HCT116 (cell line): ENCODE measurements around the gene ZNF79. TPM values are rescaled to one million over a fixed set of nuclear protein-coding genes. Genes with fewer than 3 reads are reported as not detected.
A peak's percentile ranks its signal among the peaks of the same experiment; 100 is the strongest.

ENCODE experiments used
- ATAC-seq: fragments of 200-7000 bp; cut with Tn5 transposase; 2 replicates; pipeline ENCODE4 v1.9.1; 2020; ENCODE audit warnings: mild to moderate bottlenecking, moderate library complexity
- BruUV-seq: library from RNA; stranded (reverse); fragments of 400-500 nt; replicated peaks from 2 replicates; lab custom pipeline; 2021; lab: Mats Ljungman, UMichigan
- CTCF ChIA-PET: fragments of 300-600 bp; sonication (Branson Sonifier 250); formaldehyde crosslinking; loops from one replicate; lab custom pipeline; 2021; ENCODE audit warnings: antibody characterized with exemption; lab: Charles Lee
- POLR2A ChIA-PET: fragments of 300-600, 350-600 bp; sonication (Branson Sonifier 250); formaldehyde crosslinking; loops from one replicate; lab custom pipeline; 2021; ENCODE audit warnings: antibody characterized with exemption; lab: Charles Lee
- RAD21 ChIA-PET, 2 experiments: fragments of 300-600 bp; sonication (Branson Sonifier 250); formaldehyde crosslinking; loops; one replicate each; lab custom pipeline; 2023; ENCODE audit warnings: low total read pairs in 2 of 2; ENCODE audit not compliant: uncharacterized antibody in 2 of 2, unreplicated experiment in 2 of 2, low non-redundant PET in 1 of 2; lab: Charles Lee
- DNase-seq: peaks from one replicate; pipeline ENCODE4 v3.0.0-alpha.2; 2010; ENCODE audit warnings: low read depth, low spot score
- H2AFZ ChIP-seq: fragments of 200-600 bp; shearing (Covaris generic), sonication (generic); 2 replicates; pipeline ENCODE4 v1.6.1; 2017; ENCODE audit warnings: low read depth, mixed run types, mixed read lengths, antibody characterized with exemption, low read length; ENCODE audit not compliant: poor library complexity, severe bottlenecking
- H3K27ac ChIP-seq: 2 replicates; pipeline ENCODE4 v1.5.1; 2012; ENCODE audit warnings: low read depth, low read length
- H3K27me3 ChIP-seq: fragments of 200-600 bp; sonication (generic); 2 replicates; pipeline ENCODE4 v1.6.1; 2016; ENCODE audit warnings: mixed run types, low read length, mixed read lengths; ENCODE audit not compliant: insufficient read depth
- H3K36me3 ChIP-seq, 2 experiments: fragments of 200-500 bp in 1 of 2; fragments of 200-600 bp in 1 of 2; sonication (Bioruptor generic) in 1 of 2; sonication (generic) in 1 of 2; 2 replicates each; pipeline versions ENCODE4 v1.5.1 to v1.6.1; 2014 to 2016; ENCODE audit warnings: low read length in 2 of 2, inconsistent platforms in 1 of 2, mixed read lengths in 1 of 2, mixed run types in 1 of 2; ENCODE audit not compliant: insufficient read depth in 2 of 2, control insufficient read depth in 1 of 2
- H3K4me1 ChIP-seq, 2 experiments: fragments of 200-600 bp in 1 of 2; sonication (generic) in 1 of 2; 2 replicates each; pipeline versions ENCODE4 v1.5.1 to v1.6.1; 2012 to 2017; ENCODE audit warnings: low read length in 2 of 2, inconsistent platforms in 1 of 2, mild to moderate bottlenecking in 1 of 2, mixed read lengths in 1 of 2, mixed run types in 1 of 2, moderate library complexity in 1 of 2; ENCODE audit not compliant: insufficient read depth in 2 of 2, control insufficient read depth in 1 of 2
- H3K4me2 ChIP-seq: fragments of 200-600 bp; sonication (generic); 2 replicates; pipeline ENCODE4 v1.6.1; 2017; ENCODE audit warnings: mixed run types, low read length, mixed read lengths
- H3K4me3 ChIP-seq, 2 experiments: fragments of 200-600 bp in 1 of 2; sonication (generic) in 1 of 2; replicated peaks in 1 of 2; 2 replicates each; pipeline ENCODE4 v1.5.1; 2011 to 2016; ENCODE audit warnings: low read length in 2 of 2, control low read depth in 1 of 2, low read depth in 1 of 2, mild to moderate bottlenecking in 1 of 2, mixed read lengths in 1 of 2, mixed run types in 1 of 2
- H3K79me2 ChIP-seq: fragments of 200-600 bp; sonication (generic); 2 replicates; pipeline ENCODE4 v1.6.1; 2017; ENCODE audit warnings: mild to moderate bottlenecking, mixed run types, low read length, moderate library complexity, mixed read lengths; ENCODE audit not compliant: insufficient read depth
- H3K9ac ChIP-seq: fragments of 200-600 bp; sonication (generic); 2 replicates; pipeline ENCODE4 v1.6.1; 2016; ENCODE audit warnings: low read length, mixed read lengths
- H3K9me2 ChIP-seq: fragments of 200-600 bp; sonication (generic), shearing (Covaris generic); 2 replicates; pipeline ENCODE4 v1.6.1; 2017; ENCODE audit warnings: mixed run types, mild to moderate bottlenecking, moderate library complexity; ENCODE audit not compliant: insufficient read depth
- H3K9me3 ChIP-seq, 2 experiments: fragments of 200-500 bp in 1 of 2; fragments of 200-600 bp in 1 of 2; sonication (Bioruptor generic) in 1 of 2; sonication (generic) in 1 of 2; 2 replicates each; pipeline ENCODE4 v1.6.1; 2014 to 2017; ENCODE audit warnings: low read length in 2 of 2, mixed read lengths in 2 of 2, inconsistent platforms in 1 of 2, low read depth in 1 of 2, mild to moderate bottlenecking in 1 of 2, mixed run types in 1 of 2, moderate library complexity in 1 of 2; ENCODE audit not compliant: control insufficient read depth in 1 of 2, insufficient read depth in 1 of 2
- H4K20me1 ChIP-seq: fragments of 200-600 bp; sonication (generic), shearing (Covaris generic); 2 replicates; pipeline ENCODE4 v1.6.1; 2017; ENCODE audit warnings: mixed run types, mild to moderate bottlenecking, moderate library complexity; ENCODE audit not compliant: insufficient read depth
- CEBPB ChIP-seq: IDR thresholded peaks from 2 replicates; pipeline ENCODE4 v1.6.1; 2012; ENCODE audit warnings: low read depth
- EGR1 ChIP-seq: IDR thresholded peaks from 2 replicates; pipeline ENCODE4 v1.6.1; 2012; ENCODE audit warnings: low read depth
- ELF1 ChIP-seq: IDR thresholded peaks from 2 replicates; pipeline ENCODE4 v1.6.1; 2012; ENCODE audit warnings: low read depth, borderline replicate concordance
- JUND ChIP-seq: IDR thresholded peaks from 2 replicates; pipeline ENCODE4 v1.6.1; 2012
- POLR2A ChIP-seq: IDR thresholded peaks from 2 replicates; pipeline ENCODE4 v1.7.0; 2011; ENCODE audit warnings: borderline replicate concordance; ENCODE audit not compliant: insufficient read depth, insufficient read length; ENCODE audit errors: extremely low read depth
- REST ChIP-seq: IDR thresholded peaks from 2 replicates; pipeline ENCODE4 v1.6.1; 2012; ENCODE audit warnings: low read depth
- SRF ChIP-seq: IDR thresholded peaks from 2 replicates; pipeline ENCODE4 v1.6.1; 2012; ENCODE audit warnings: low read depth
- ZFX ChIP-seq: fragments of 450-650 bp; IDR thresholded peaks from 2 replicates; pipeline ENCODE4 v1.6.1; 2017
- intact Hi-C: fragments of 100-400 bp; cut with micrococcal nuclease; formaldehyde crosslinking; loops from 2 replicates; pipeline ENCODE4 v1.10.0; 2022
- total RNA-seq: library from RNA; stranded (reverse); gene quantifications from one replicate; pipeline ENCODE4 v1.2.1, GENCODE V29; 2021; ENCODE audit not compliant: unreplicated experiment

The ZNF79 gene
- total RNA-seq, 1 experiment from 2014 or later = 5.3 TPM

GRCh38 chr9:127438394-127438793 lies 14.2 kb downstream of the ZNF79 start (continued):
- TF ChIP-seq REST = no peak

GRCh38 chr9:127444283-127444920 lies 20.2 kb downstream of the ZNF79 start:
- POLR2A ChIA-PET = interaction anchor here (0.6 to 2.1 kb wide), 4 partner anchors 20 to 453 kb away, joined by 3 to 9 read pairs (median 6); partner anchors contain the start of genes SLC2A8 and ZNF79
- H3K27ac ChIP-seq = peak overlapping the region; percentile 27; the same call in 1 of the 2 replicates
- peaks cover 16% of the 10 kb centered on the region for H3K79me2 ChIP-seq
- RAD21 ChIA-PET = no interaction called here
- no peak overlapping the region for H3K9ac ChIP-seq
- H3K4me2 ChIP-seq = no peak overlapping the region
- intact Hi-C loops = no loop called here
- peaks cover 22 to 52% of the 10 kb centered on the region in 2 experiments for H3K36me3 ChIP-seq
- H3K27me3 ChIP-seq = no peaks in the 10 kb centered on the region
- H3K4me3 ChIP-seq = no peak overlapping the region
- CTCF ChIA-PET = interaction anchor here (1.8 kb wide), 1 partner anchor 11 kb away, joined by 4 read pairs; no protein-coding TSS in a partner anchor
- no peak overlapping the region for H2AFZ ChIP-seq
- no TSS peak for BruUV-seq
- ATAC-seq = peak; percentile 7
- TF ChIP-seq CEBPB (no peak), ZFX (no peak), POLR2A (peak; percentile 4), EGR1 (no peak), SRF (no peak), ELF1 (no peak), JUND (no peak)
- H3K9me2 ChIP-seq = no peaks in the 10 kb centered on the region
- no peak for DNase-seq
- peaks cover 3 to 49% of the 10 kb centered on the region in 2 experiments; a peak in 2 of 4 replicates for H3K4me1 ChIP-seq
- H3K9me3 ChIP-seq = no peaks in the 10 kb centered on the region
- peaks cover 30% of the 10 kb centered on the region for H4K20me1 ChIP-seq
